Inflammatory macrophage (primary cell): ENCODE data around the gene INSIG1.
A peak's percentile ranks its signal among the peaks of the same experiment; 100 is the strongest.

Experiments used
- DNase-seq, 2 donors: peaks; one replicate each; pipeline ENCODE4 v3.0.0-alpha.2; 2020 to 2022
- total RNA-seq, 18 experiments: gene quantifications; one replicate each; lab custom pipeline; 2026; ENCODE audit warnings: mixed read lengths in 6 of 18, inconsistent platforms in 2 of 18; lab: John Stamatoyannopoulos, UW

INSIG1 gene
- 215 to 1,873 (median 571) reads per million in 18 experiments for total RNA-seq

DNA sequence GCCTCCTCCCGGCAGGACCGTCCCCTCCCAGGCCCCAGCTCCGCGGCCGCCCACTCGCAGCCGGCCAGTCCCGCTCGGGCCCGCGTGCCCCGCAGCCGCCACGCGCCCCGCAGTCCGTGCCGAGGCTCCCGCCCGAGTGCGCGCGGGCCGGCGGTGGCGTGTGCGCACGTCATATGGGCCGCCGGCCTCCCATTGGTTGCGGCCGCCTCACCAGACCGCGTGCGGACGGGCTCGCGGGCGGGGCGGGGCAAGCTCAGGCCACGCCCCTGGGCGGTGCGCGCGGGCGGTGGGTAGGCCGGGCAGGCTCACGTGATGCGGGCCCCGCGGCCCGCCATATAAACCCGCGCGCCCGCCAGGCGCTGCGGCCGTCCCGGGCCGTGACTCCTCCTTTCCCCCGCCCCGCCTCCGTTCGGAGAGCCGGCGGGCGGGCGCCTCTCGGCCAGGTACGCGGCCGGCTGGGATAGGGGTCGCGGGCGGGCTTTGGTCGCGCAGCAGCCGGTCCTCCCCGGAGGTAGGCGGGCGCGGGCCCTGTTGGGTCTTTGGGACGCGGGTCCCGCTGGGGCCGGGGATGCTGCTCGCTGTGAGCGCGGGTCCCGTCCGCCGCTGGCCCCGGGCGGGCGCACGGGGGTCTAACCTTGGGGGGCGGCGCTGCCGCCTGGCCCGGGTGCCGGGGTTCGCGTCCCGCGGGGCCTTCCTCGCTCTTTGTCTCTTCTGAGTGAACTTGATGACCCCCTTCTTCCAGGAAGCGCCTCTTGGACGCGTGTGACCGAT is at the start of gene INSIG1:
INSIG1 (plus strand) TSS at position 362 of the 771 bp plus-strand sequence; CDS start at position 770, 408 bp downstream.
- peak; percentile 97 for DNase-seq

DNA sequence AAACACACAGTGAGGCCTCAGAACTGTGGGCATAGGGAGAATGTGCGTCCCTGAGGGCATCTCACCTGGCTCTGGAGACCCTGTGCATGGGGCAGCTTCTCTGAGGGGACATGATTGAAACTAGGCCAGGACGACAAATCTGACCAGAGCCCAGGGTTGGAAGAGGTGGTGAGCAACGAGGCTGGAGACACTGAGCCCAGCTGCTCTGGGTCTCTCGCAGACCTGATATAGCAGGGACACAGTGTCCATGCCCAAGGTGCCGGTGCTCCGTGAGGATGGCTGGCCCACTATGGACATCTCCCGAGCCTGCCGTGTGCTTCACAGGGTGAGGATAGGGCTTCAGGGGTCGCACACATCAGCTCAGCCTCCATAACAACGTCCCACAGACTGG is 49.3 kb upstream of the INSIG1 start:
- DNase-seq = no peak

DNA sequence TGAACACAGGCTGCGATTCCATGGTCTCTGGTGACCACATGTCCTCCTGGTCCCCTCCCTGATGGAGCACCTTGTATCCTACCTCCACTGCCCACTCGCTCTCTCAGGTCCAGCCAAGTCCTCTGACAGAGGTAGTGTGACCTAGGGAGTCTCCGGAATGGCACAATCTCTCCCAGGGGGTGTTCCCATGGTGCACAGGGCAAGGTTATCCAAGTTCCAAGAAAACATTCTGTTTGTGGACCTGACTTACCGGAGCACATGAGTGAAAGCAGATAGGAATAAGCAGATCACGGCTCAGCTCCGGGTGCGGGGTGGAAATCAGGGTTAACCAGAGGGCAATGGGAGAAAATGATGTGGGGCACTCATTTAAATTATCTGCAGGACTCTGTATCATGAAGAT is 45.8 kb upstream of the INSIG1 start:
- no peak for DNase-seq

DNA sequence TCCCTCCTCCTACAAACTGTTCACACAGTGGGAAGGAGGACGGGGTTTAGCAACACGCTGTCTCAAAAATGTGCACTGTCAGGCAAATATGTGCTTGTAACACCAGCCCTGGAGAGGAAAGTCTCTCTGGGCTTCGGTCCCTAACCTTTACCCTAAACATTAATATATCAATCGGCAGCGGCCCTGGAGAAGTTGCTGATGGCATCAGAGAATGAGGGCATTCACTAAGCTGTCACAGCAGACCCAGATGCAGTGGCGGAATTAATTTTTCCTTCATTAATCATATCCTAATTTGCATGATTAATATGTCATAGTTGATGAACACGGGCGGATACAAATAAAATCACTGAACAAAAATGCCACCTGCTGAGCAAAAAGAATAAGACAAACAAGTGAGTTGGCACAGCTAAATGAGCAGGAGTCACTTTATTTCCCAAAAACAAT is 45.2 kb upstream of the INSIG1 start:
- DNase-seq = no peak

DNA sequence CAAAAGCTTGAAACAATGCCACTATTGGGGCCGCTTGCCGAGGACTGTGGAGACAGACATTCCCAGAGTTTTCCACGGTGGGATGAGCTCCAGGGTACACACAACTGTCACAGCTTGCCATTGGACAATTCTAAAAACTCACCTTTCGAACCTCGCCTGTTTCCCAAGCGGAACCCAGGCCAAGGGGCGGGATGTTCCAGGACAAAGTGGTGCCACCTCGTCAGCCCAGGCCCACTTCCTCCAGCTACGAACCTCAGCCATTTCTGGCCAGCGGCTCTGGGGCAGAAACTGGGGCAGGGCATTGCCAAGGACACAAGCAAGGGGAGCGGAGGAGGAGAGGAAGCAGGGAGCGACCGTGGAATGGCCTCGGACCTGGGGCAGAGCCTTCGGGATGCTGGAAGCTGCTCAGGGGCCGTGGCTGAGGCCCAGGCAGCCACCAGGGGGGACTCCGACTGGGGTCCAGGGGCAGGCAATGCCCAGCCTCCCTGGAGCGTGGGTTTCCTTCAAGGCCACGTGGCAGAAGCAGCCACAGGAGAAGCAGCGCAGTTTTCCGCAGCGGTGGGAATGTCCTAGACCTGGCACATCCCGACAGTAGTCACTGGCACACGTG is 44.7 kb upstream of the INSIG1 start:
- no peak for DNase-seq

DNA sequence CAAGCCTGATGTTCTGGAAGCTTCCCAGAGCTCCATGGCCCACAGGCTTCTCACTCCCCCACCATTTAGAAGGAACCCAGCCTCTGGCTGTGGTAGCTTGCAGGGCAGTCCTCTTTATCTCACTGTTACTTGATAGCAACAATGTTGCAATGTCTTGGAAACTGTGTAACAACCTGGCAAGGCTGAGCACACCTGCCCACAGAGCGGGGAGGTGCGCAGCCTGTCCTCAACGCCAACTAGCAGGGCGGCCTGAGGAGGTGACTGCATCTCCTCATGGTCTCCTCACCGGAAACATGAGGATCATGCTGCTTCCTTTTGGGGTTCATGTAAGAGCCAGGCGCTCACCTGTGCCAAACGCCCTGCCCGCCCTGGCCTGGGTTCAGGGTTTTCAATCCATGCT is 43.7 kb upstream of the INSIG1 start:
- DNase-seq = no peak

DNA sequence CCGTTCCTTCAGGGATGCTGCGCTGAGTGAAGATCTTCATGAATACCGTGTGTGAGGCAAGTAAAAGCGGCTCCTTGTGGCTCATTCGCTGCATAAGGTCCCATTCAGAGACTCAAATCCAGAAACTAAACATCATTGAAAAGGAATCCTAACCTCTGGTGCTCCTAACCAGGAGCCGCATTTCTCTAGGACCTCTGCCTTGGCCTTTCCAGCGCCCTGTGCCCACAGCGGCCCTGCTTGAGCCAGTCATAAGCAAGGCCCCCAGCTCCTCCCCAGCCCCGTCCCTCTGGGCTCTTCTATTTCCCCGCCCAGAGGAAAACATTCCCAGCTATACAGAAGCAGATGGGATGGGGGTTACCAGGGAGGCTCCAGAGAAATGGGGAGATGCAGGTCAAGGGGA is 42.6 kb upstream of the INSIG1 start:
- DNase-seq = no peak

DNA sequence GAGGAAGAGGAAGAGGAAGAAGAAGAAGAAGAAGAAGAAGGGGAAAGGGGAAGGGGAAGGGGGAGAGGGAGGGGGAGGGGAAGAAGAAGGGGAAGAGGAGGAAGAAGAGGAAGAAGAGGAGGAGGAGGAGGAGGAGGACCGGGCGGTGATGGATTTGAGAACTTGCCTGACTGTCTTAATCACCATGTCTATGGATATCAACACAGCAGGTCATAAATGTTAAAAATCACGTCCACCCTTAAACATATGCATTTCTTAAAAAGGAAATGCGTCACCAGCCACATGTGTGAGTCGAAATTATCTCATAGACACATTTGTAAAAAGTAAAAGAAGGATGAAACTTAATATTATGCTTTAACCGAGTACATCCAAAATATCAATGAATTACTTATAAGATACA is 42.1 kb upstream of the INSIG1 start:
- DNase-seq = peak; percentile 28 to 42

DNA sequence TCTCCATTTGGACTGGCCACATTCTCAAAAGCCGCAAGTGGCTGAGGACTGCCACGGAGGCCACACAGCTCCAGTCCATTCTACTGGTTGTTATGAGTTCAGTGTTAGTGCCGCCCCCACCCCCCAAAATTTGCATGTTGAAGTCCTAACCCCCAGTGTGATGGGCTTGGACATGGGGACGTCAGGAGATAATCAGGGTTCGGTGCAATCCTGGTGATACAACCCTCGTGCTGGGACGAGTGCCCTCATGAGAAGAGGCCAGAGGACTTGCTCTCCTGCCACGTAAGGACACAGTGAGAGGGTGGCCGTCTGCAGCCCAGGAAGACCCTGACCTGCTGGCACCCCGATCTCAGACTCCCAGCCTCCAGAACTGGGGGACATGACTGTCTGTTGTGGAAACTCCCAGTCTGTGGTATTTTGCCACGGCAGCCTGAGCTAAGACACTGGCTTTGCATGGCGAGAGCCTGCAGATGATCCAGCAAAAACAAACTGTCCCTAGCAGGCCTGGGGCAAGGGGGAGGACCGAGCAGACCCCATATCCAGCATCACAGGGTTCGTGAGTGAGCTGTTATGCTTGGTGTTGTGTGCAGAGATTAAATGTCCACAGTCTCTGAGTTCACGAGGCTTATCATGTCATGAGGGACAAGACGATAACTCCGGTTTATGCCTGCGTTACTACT is 41.5 kb upstream of the INSIG1 start:
- DNase-seq = no peak

DNA sequence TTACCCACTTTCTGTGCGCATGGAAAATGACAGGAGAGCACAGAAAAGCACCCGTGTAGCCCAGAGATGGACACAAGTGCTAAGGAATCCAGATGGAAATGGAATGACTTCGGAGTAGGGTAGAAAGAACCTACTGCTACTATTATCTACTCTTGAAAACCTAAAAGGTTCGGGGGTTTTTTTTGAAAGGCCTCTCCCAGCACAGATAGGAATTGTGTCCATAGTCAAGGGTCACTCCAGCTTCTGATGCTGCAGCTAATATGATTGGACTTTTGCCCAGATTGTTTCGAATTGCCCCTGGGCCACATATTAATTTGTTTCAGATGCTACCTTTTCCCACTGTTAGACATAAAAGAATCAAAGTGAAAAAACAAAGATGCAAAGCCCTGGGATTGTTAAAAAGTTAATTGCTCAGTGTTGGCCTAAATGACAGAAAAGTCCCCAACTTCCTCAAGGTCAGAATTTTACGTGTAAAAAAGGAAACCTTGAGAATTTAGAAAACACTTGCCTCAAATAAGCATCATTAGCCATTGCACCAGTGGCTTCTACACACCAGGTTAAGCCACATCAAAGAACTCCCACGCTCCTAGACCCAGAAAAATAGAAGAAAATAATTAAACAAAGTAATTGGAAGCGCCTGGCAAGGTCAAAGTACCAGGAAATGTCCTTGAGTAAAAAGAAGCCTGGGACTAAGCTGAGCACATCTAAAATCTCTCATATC is 40.8 kb upstream of the INSIG1 start:
- DNase-seq = no peak

DNA sequence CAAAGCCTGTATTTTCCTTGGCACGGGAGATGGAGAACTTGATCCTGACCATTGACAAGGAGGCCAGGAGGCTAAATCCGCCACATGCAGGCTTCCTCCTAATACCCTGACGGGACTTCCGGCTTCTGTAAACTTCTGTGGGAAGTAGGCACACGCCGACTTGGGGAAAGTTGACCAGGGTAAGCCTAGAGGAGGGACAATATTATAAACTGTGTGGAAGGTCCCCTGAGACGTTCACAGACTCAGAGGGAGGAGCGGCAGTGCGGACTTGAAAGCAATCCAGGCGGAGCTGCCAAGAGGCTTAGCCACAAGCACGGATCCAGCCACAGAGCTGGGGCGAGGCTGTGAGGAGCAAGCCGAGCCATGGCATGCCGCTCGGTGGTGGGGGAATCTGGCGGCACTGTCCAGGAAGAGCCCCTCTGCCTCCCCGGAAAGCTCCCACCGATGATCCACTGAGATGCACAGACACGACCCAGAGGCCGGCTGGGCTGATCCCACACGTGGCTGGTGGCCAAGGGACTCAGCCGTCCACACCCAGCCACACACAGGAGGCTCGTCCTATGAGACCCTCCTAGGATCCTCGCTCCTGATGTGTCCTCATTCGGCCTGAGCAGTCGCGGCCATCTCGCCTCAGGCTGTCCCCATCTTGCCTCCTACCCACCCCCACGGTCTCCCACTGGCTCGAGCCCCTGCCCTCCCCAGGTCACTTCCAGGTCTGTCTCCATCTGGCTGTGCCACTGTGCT is 40.0 kb upstream of the INSIG1 start:
- DNase-seq = no peak

DNA sequence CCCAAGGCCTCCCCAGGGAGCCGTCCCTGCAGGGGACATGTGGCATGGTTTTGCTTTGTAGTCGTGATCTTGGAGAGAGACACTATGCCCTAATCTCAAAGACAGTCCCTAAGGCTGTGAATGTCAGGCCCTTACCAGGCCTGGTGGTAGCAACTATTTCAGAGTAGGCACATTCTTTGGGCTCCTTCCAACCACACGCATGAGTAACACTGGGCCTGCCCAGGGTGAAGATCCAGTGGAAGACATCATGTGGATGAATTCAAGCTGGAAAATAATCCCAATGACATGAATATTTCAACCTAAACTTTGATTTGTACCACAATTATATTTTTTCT is 39.5 kb upstream of the INSIG1 start:
- no peak for DNase-seq

DNA sequence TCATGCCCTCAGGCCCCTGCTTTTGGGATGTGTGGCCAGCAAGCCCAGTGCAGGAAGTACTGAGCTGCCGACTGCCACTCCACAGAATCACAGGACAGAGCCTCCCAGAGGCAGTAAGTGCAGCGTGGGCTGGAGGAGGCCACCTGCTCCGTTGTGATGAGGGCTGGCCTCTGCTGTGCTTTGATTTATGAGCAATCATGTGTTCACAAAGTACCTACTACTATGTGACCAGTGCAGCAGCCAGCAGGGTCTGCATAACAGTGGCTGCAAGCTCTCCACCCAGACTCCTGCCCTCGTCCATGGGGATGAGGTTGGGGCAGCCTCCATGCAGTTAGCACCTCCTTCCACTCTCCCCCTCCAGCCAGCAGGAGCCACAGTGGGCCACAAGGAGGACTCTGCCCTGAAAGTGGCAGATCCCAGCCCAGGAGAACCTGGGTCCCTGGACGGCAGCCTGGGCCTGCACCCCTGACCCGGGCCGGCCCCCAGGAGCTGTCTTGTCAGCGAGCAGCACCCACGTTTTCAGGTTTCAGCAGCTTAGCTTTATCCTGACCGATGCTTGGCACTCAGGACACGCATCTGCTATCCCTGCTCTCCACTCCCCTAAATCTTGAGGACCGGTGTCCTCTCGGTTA is 37.7 kb upstream of the INSIG1 start:
- DNase-seq = peak in 1 of 2 donors; percentile 26

DNA sequence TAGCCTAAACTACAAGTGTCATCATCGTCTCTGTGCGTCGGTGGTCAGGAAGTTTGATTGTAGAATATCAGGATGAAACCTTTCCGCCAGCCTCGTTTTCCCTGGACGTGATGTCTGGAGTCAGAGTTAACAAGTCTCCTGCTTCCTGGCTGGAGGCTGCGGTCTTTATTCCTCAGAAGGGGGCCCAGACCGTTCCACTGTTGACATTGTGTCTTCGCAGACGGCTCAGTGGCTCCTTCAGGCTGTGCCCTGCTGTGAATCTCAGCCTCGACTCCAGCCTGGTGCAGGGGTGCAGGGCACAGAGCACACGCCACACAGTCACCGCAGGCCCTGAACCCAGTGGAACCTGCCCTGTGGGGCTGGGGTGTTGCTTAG is 37.2 kb upstream of the INSIG1 start:
- no peak for DNase-seq

DNA sequence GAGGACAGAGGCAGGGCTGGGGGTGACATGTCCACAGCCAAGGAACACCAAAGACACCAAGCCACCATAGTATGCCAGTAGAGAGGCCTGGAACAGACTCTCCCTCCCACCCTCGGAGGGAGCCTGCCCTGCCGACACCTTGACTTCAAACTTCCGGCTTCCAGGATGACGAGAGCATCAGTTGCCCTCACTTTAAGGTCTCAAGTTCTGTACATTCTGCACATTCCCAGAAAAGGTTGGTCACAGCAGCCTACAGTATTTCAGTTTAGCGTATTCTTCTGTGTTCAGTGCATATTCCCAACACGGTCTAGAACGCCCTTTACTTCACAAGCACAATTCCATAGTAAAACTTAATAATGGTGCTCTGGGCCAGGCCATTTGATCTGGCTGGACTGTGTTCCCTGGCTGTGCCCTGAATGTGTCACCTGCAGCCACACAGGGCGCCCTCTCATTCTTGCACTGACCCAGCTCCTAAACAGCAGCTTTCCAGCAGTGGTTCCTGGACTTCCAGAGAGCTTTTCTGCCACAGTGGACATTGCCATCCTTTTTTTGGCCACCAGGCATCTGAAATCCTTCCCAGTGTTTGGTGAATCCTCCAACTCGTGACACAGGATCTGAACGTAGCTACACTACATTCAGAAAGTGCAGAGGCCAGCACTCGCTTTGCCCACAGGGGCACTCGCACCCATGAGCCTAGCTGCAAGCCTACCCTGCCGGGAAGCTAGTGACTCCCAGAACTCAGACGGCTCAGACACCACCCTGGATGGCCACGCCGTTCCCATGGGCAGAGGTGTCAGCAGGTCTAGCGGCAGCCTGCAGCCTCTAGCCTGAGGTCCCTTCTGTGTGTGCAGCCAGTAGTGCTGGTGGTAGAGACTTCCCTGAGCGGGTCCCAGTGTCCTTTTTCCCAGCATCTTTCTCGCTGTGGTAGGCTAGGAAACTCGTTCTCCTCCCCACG is 36.4 kb upstream of the INSIG1 start:
- DNase-seq = no peak

DNA sequence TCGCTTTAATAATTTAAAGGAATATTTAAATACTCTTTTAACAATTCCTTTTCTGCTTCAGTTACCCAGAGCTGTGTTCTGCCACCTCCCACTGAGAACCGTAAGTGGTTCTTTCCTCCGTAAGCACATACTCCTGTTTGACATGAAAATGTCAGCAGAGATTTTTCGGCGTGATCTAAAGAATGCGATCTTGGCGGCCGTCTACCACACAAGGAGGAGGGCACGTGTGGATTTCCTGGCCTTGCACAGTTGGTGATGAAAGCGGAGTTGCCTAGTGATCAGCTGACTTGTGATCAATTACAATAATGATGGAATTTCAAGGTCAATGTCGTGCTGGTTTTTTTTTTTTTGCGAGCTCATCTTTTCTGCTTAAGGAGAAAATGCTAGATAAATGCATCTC is 35.6 kb upstream of the INSIG1 start:
- DNase-seq = no peak

DNA sequence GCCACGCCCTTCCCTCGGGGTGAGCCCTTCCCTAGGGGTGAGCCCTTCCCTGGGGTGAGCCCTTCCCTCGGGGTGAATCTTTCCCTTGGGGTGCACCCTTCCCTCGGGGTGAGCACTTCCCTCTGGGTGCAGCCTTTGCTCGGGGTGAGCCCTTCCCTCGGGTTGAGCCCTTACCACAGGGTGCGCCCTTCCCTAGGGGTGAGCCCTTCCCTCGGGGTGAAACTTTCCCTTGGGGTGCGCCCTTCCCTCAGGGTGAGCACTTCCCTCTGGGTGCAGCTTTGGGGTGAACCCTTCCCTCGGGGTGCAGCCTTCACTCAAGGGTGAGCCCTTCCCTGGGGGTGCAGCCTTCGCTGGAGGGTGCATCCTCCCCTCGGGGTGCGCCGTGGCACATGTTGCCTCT is 34.6 kb upstream of the INSIG1 start:
- no peak for DNase-seq

DNA sequence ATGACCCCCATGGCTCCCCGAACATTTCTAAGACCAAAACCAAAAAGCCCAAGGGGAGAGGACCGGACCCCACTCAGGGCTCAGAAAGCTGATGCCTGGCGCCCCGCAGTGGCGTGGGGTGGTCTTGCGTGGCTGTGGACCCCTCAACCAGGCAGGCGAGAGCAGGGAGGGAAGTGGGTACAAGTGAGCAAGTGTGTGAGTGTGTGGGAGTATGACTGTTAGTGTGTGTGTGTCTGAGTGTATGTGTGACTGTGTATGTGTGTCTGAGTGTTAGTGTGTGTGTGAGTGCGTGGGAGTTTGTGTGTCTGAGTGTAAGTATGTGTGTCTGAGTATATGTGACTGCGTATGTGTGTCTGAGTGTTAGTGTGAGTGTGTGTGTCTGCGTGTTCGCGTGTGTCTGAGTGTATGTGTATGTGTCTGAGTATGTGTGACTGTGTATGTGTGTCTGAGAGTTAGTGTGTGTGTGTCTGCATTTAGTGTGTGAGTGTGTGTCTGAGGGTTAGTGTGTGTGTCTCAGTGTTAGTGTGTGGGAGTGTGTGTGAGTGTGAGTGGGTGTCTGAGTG is 34.0 kb upstream of the INSIG1 start:
- DNase-seq = no peak

DNA sequence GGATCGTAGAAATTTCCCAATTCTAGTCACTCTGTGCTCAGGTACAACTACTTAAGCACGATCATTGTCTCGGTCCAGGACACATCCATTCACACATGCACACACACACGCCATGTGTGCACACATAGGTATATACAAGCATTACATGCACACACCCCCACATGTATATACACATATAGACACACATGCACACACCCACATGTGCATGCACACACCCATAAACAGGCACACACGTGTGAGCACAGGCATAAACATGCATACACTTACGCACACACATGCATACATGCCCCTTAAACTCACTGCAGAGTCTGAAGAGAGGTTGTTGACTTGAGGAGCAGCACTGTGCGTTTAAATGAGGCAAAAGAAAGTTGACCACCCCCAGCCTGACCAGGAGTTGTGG is 32.5 kb upstream of the INSIG1 start:
- DNase-seq = no peak

DNA sequence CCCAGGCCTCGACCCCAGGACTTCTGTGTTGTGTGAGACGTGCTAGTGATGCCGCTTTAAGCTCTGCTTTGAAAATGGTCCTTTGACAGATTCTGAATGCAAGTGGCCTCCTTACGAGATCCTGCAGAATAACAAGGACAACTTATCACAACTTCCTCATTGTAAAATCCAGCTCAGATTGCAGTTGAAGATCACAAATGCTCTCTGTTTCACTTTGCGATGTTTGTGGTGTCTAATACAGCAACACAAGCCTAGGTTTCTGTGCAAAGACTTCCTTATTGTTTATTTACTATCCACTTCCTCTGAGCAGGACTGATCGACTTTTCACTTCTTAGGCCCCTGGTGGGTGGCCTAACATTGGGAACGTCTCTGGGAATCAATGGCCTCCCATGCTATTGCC is 31.7 kb upstream of the INSIG1 start:
- peak; percentile 25 to 39 for DNase-seq

DNA sequence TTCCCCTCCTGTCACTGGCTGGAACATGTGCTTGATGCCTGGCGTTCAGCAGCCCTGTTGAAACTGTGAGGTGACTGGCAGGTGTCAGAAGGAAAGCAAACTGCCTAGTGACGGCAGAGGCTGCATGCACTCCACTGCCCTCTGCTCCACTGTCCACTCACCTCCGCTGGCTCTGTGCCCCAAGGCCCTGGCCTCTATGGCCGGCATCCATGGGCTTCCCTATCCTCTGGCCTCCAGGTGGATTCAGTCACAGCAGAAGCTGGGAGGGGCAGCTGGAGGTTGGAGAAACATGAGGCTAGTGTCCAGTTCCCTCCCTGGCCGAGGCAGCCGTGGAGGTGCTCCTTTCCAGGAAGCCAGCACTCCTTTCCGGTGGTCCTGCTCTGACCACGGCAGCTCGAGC is 31.2 kb upstream of the INSIG1 start:
- no peak for DNase-seq
